HepG2 (cell line): Measurements from ENCODE around the gene TBC1D5. TPM values are rescaled to one million over a fixed set of nuclear protein-coding genes. Genes with fewer than 3 reads are reported as not detected.
A peak's percentile ranks its signal among the peaks of the same experiment; 100 is the strongest.

Source experiments
- AGO2 ChIP-seq: fragments of 200-400 bp; formaldehyde crosslinking; optimal IDR thresholded peaks from 2 replicates; pipeline ENCODE3; 2017; ENCODE audit warnings: mild to moderate bottlenecking, low read depth, low read length, moderate library complexity
- BCL3 ChIP-seq: sonication (generic); formaldehyde crosslinking; IDR thresholded peaks from 2 replicates; pipeline ENCODE4 v1.5.1; 2020; ENCODE audit warnings: mild to moderate bottlenecking, missing genetic modification reagents, moderate library complexity
- EED ChIP-seq: sonication (generic); formaldehyde crosslinking; IDR thresholded peaks from 2 replicates; pipeline ENCODE4 v1.5.0; 2020; ENCODE audit warnings: mild to moderate bottlenecking, missing genetic modification reagents
- ELF3 ChIP-seq: IDR thresholded peaks from 2 replicates; pipeline ENCODE4 v1.6.1; 2016; ENCODE audit warnings: missing genetic modification reagents, missing compliant biosample characterization
- GATAD1 ChIP-seq: IDR thresholded peaks from 2 replicates; pipeline ENCODE4 v1.6.1; 2016; ENCODE audit warnings: missing genetic modification reagents, missing compliant biosample characterization
- GLI4 ChIP-seq: sonication (generic); formaldehyde crosslinking; IDR thresholded peaks from 2 replicates; pipeline ENCODE4 v1.5.1; 2020; ENCODE audit warnings: missing genetic modification reagents, mild to moderate bottlenecking, moderate library complexity, borderline replicate concordance
- HOXA7 ChIP-seq: sonication (generic); formaldehyde crosslinking; IDR thresholded peaks from 2 replicates; pipeline ENCODE4 v1.8.1; 2022; ENCODE audit warnings: mild to moderate bottlenecking, missing genetic modification reagents, moderate library complexity
- IKZF4 ChIP-seq: sonication (generic); formaldehyde crosslinking; IDR thresholded peaks from 2 replicates; pipeline ENCODE4 v1.5.1; 2020; ENCODE audit warnings: borderline replicate concordance, mild to moderate bottlenecking, low read depth, missing genetic modification reagents; ENCODE audit errors: not compliant biosample characterization
- IRF2 ChIP-seq: IDR thresholded peaks from 2 replicates; pipeline ENCODE4 v1.6.1; 2018; ENCODE audit warnings: missing genetic modification reagents, missing compliant biosample characterization
- ISX ChIP-seq: sonication (generic); formaldehyde crosslinking; conservative IDR thresholded peaks from 2 replicates; pipeline ENCODE4 v1.5.0; 2020; ENCODE audit warnings: missing genetic modification reagents
- KDM6A ChIP-seq: IDR thresholded peaks from 2 replicates; pipeline ENCODE4 v1.6.1; 2016; ENCODE audit warnings: low read depth
- MAFG ChIP-seq: sonication (generic); formaldehyde crosslinking; IDR thresholded peaks from 2 replicates; pipeline ENCODE4 v1.5.1; 2020; ENCODE audit warnings: mild to moderate bottlenecking, missing genetic modification reagents
- NFE2 ChIP-seq: sonication (generic); formaldehyde crosslinking; IDR thresholded peaks from 2 replicates; pipeline ENCODE4 v1.4.0; 2020; ENCODE audit warnings: missing genetic modification reagents
- NFE2L2 ChIP-seq: fragments of 150-350 bp; IDR thresholded peaks from 2 replicates; pipeline ENCODE4 v1.6.1; 2014; ENCODE audit warnings: low read length
- NFKB2 ChIP-seq: sonication (generic); formaldehyde crosslinking; IDR thresholded peaks from 2 replicates; pipeline ENCODE4 v1.4.0; 2020; ENCODE audit warnings: missing genetic modification reagents, borderline replicate concordance
- NR1H2 ChIP-seq: sonication (generic); formaldehyde crosslinking; IDR thresholded peaks from 2 replicates; pipeline ENCODE4 v1.8.1; 2022; ENCODE audit warnings: low read depth, missing genetic modification reagents, borderline replicate concordance
- NR3C1 ChIP-seq: sonication (generic); formaldehyde crosslinking; IDR thresholded peaks from 2 replicates; pipeline ENCODE4 v1.4.0; 2020; ENCODE audit warnings: missing genetic modification reagents
- RFX3 ChIP-seq: IDR thresholded peaks from 2 replicates; pipeline ENCODE4 v1.6.1; 2016; ENCODE audit warnings: missing biosample characterization, missing genetic modification reagents
- SATB2 ChIP-seq: sonication (generic); formaldehyde crosslinking; IDR thresholded peaks from 2 replicates; pipeline ENCODE4 v1.5.0; 2020; ENCODE audit warnings: missing genetic modification reagents
- TOE1 ChIP-seq: sonication (generic); formaldehyde crosslinking; IDR thresholded peaks from 2 replicates; pipeline ENCODE4 v1.4.0; 2020; ENCODE audit warnings: mild to moderate bottlenecking, missing genetic modification reagents
- UBTF ChIP-seq: sonication (generic); formaldehyde crosslinking; IDR thresholded peaks from 2 replicates; pipeline ENCODE4 v1.4.0; 2020; ENCODE audit warnings: mild to moderate bottlenecking, missing genetic modification reagents
- ZBTB38 ChIP-seq: sonication (generic); formaldehyde crosslinking; IDR thresholded peaks from 2 replicates; pipeline ENCODE4 v1.5.1; 2020; ENCODE audit warnings: mild to moderate bottlenecking, missing genetic modification reagents
- ZKSCAN5 ChIP-seq: sonication (generic); formaldehyde crosslinking; IDR thresholded peaks from 2 replicates; pipeline ENCODE4 v1.5.1; 2020; ENCODE audit warnings: mild to moderate bottlenecking, missing genetic modification reagents
- ZNF225 ChIP-seq: sonication (generic); formaldehyde crosslinking; IDR thresholded peaks from 2 replicates; pipeline ENCODE4 v1.4.0; 2020; ENCODE audit warnings: mild to moderate bottlenecking, missing genetic modification reagents
- ZNF335 ChIP-seq: sonication (generic); formaldehyde crosslinking; IDR thresholded peaks from 2 replicates; pipeline ENCODE4 v1.4.0; 2020; ENCODE audit warnings: missing genetic modification reagents
- ZNF510 ChIP-seq: sonication (generic); formaldehyde crosslinking; IDR thresholded peaks from 2 replicates; pipeline ENCODE4 v1.4.0; 2020; ENCODE audit warnings: low read depth, mild to moderate bottlenecking, missing genetic modification reagents
- ZNF737 ChIP-seq: sonication (generic); formaldehyde crosslinking; IDR thresholded peaks from 2 replicates; pipeline ENCODE4 v1.5.0; 2020; ENCODE audit warnings: missing genetic modification reagents, mild to moderate bottlenecking, borderline replicate concordance
- ZNF792 ChIP-seq: IDR thresholded peaks from 2 replicates; pipeline ENCODE4 v1.6.1; 2016
- ZNF878 ChIP-seq: sonication (generic); formaldehyde crosslinking; IDR thresholded peaks from 2 replicates; pipeline ENCODE4 v1.8.1; 2023; ENCODE audit warnings: mild to moderate bottlenecking, missing genetic modification reagents, moderate library complexity
- ZSCAN9 ChIP-seq: IDR thresholded peaks from 2 replicates; pipeline ENCODE4 v1.6.1; 2016; ENCODE audit warnings: borderline replicate concordance
- polyA plus RNA-seq, 8 experiments: library from polyadenylated mRNA; depleted of rRNA in 3 of 8; stranded (reverse) in 7 of 8; unstranded in 1 of 8; fragments of >200 nt; fragmentation: Illumina TruSeq in 4 of 8; extraction: Trizol in 4 of 8; gene quantifications; 2 replicates each; pipeline versions ENCODE4 v1.2.1 to v1.2.3, GENCODE V29; 2011 to 2016; ENCODE audit warnings: low read depth in 4 of 8, missing spikeins in 1 of 8, mixed read lengths in 1 of 8; ENCODE audit not compliant: insufficient read depth in 1 of 8
- total RNA-seq, 5 experiments: library from RNA; depleted of rRNA; stranded (reverse); fragments of >200 nt; fragmentation: Illumina TruSeq; extraction: Trizol; gene quantifications; 2 replicates each; pipeline ENCODE4 v1.2.3, GENCODE V29; 2016; ENCODE audit warnings: low read depth in 1 of 5

The TBC1D5 gene
- total and polyA plus RNA-seq, 2 of the 13 experiments (the other 11 are each of a cell fraction or from before 2014, with no cell fraction given): 19.2 to 33.3 TPM

GRCh38 chr3:17742102-17742879 lies at the start of gene TBC1D5 (continued):
- TF ChIP-seq ZNF510 (CRISPR knock-in tag): no peak
- TF ChIP-seq HOXA7 (CRISPR knock-in tag): 0 out of 2 replicates have a peak, but pooled peaks have one; percentile 29
- no peak for TF ChIP-seq KDM6A
- peak; percentile 71 for TF ChIP-seq GLI4 (CRISPR knock-in tag)
- no peak for TF ChIP-seq ZKSCAN5
- peak; percentile 81 for TF ChIP-seq UBTF
- no peak; the same call in 1 of the 2 replicates for TF ChIP-seq ELF3
- 0 out of 2 replicates have a peak, but pooled peaks have one; percentile 15 for TF ChIP-seq GATAD1
- no peak; the same call in 1 of the 2 replicates for TF ChIP-seq ZNF878
- TF ChIP-seq ISX (CRISPR knock-in tag): no peak
- TF ChIP-seq EED (CRISPR knock-in tag): peak; percentile 55; the same call in 1 of the 2 replicates
- peak; percentile 58; the same call in 1 of the 2 replicates for TF ChIP-seq NFKB2 (CRISPR knock-in tag)
- TF ChIP-seq MAFG (CRISPR knock-in tag): peak; percentile 55; the same call in 1 of the 2 replicates
- no peak; the same call in 1 of the 2 replicates for TF ChIP-seq ZSCAN9 (CRISPR knock-in tag)
- TF ChIP-seq NR3C1 (CRISPR knock-in tag): no peak
- TF ChIP-seq ZNF225: no peak
- TF ChIP-seq ZNF737 (CRISPR knock-in tag): no peak; the same call in 1 of the 2 replicates
- TF ChIP-seq ZNF335: no peak
- peak; percentile 99 for TF ChIP-seq AGO2
- TF ChIP-seq IRF2 (CRISPR knock-in tag): no peak
- TF ChIP-seq BCL3 (CRISPR knock-in tag): peak; percentile 31
- TF ChIP-seq IKZF4: no peak
- no peak for TF ChIP-seq NFE2L2
- no peak for TF ChIP-seq SATB2 (CRISPR knock-in tag)
- TF ChIP-seq ZBTB38 (CRISPR knock-in tag): no peak
- TF ChIP-seq RFX3 (CRISPR knock-in tag): no peak
- TF ChIP-seq ZNF792 (CRISPR knock-in tag): no peak
- TF ChIP-seq NR1H2 (CRISPR knock-in tag): no peak
- no peak for TF ChIP-seq NFE2
- TF ChIP-seq TOE1 (CRISPR knock-in tag): no peak
